Central memory CD4-positive, alpha-beta T cell (primary cell): ENCODE data around the gene PPM1H.

Experiments used
- DNase-seq: peaks from one replicate; pipeline ENCODE4 v3.0.0; 2022

The PPM1H gene

DNA sequence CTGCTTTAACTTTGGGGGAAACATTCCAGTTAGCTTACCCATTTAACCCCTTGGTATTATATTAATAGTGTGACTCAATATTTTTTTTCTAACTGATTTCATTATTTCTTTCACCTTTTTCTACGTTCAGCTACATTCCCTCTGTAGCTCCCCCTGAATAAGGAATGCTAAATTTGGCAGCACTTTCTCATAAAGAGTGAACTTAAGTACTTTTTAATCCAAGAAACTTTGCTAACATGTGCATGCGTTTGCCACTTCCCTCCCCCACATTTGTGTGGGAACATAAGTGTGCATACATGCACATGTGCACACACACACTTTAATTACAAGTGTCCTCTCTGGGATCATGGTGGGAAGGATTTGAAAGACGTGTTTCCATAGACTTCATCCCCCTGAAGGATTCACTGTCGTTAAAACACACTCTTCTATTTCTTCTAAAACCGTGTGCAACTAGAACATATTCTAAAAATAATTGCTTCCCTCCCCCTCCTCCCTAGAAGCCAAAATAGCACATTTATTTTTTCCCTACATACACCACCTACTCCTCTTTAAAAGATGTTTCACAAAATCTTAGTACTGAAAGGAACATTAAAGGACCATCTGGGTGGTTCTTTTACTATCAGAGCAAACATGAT lies 142.6 kb downstream of the PPM1H start:
- no peak for DNase-seq

DNA sequence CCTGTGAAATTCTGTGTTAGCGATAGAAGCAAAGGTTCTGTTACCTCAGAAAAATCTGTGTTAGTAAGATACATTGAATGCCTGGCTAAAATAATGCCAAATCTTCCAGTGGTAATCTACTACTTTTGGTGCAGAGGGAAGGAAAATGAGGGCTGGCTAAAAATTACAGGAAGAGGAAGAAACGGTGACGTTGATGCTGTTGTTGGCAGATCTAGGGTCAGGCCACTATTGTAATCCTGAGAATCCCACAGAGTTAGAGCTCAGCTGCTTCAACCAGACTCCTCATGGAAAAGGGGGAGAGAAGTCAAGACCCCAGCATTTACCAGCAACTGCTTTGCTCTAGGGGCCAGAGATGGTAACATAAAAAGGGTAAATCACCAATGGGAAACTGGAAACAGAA lies 145.1 kb downstream of the PPM1H start:
- no peak for DNase-seq

DNA sequence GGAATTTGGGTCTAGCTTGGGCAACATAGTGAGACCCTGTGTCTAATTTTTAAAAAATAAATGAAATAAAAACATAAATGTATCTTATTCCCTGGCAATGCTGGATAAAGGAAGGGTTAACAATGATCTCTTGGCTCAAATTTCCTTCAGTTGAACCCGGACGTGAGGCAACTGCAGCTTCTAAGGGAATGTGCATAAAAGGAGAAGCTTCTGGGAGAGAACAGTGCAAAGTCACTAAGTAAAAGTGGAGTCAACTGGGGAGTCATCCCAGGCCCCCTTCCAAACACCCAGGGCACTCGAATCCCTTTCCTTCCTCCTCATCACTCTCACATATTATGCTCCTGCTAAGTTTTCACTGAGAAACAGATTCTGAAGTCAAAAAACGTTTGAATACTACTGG lies 147.3 kb downstream of the PPM1H start:
- DNase-seq = no peak

DNA sequence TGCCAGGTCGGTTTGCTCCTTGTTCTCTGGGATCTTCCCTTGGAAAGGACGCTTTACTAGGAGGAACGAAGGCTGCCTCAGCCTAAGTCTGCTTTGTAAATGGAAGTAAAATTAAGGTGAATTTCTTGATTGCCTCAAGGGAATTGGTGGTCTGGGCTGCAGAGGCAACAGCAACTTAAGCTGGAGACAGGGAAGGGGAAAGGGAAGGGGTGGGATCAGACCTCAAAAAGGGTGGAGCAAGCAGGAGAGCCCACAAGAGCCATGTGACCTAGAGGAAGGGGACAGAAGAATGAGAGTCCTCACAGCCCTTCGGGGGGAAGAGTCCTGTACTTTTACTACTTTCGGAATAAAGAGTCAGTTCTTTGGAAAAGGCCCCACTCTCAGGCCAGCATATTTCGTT lies 147.9 kb downstream of the PPM1H start:
- DNase-seq = no peak

DNA sequence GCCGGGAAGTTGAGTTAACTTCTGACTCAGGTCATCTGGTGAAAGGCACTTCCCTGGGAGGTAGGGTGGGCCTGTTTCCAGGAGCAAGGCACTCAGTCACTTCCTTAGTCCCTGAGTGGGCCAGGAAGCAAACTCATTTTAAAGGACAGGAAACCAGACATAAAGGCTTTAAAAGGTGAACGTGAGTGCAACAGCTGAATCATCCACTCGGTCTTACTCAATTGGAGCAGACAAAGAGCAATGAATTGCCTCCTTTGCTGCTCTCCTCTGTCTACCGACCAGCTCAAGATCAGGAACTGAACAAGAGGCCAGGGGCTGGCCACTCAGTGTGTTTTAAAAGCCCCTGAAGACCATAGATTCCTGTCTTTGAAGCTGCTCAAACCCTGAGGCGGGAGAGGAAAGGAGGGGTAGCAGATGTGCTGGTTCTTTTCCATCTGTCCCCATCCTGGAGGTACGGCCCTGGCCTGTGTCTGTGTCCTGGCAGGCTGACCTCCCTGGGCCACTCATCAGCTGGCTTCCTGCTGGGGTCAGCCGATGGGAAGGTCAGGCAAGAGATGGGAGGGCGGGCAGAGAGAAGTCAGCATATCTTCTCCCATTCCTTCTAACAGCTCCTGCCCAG lies 148.9 kb downstream of the PPM1H start:
- no peak for DNase-seq

DNA sequence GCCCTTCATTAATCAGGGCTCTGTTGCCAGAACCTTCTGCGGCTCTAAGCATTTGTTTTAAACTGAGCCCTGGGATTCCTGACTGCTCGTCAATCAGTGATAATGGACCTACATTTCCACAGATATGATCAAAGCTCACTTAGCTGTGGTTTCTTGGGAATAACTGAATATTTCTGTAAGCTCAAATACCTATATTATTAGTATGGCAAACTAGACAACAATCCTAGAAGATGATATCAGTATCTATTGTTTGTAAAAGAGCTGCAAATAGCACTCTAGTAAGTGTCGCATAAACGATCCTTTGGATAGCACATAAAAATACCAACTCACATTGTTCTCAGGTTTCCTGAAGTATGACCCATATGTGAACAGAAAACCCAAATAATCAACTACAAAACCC lies 150.4 kb downstream of the PPM1H start:
- DNase-seq = no peak

DNA sequence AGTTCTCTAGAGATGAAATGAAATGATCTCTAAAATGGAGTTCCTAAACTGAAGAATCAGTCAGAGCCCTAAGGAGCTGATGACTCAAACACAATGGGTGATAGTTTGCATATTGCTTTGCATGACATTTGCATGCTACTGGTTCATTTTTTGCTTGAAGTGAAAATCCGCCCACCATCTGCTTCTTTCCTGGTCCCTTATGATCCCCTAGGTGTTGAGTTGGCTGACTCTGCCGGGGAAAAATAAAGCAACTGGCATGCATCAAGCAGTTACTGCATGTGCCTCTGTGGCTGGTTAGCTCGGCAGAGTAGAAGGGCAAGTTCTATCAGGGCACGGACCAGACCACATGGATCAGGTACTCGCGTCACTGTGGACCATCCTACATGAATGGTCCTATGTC lies 151.1 kb downstream of the PPM1H start:
- no peak for DNase-seq

DNA sequence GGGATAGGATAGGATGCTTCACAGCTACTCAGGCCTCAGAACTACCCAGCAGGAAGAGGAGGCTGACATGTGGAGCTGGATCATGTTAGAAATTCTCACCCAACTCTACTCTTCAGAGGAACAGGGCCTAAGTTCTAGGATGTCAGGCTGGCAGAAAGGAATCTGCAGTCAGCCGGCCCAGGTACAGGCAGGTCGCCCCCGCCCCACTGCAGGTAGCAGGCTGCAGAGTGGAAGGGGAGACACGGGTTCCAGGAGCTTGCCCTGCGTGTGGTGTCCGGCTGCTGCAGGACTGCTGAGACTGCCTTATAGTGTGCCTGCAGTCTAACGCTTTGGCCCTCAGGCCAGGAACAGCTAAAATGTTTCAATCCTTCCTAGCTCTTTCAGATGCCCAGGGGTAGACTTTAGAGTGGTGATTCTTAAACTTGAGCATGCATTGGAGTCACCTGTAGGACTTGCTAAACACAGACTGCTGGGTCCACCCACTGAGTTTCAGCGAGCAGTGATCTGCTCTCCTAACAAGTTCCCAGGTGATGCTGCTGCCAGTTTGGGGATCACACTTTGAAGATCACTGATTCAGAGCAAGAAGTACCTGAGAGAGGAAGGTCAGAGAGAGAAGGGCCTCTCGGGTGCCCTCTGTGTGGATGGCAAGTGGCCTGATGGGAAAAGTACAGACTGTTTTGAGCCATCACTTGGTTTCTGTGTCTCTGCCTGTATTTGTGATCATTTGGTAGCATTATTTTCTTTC lies 153.6 kb downstream of the PPM1H start:
- DNase-seq = no peak

DNA sequence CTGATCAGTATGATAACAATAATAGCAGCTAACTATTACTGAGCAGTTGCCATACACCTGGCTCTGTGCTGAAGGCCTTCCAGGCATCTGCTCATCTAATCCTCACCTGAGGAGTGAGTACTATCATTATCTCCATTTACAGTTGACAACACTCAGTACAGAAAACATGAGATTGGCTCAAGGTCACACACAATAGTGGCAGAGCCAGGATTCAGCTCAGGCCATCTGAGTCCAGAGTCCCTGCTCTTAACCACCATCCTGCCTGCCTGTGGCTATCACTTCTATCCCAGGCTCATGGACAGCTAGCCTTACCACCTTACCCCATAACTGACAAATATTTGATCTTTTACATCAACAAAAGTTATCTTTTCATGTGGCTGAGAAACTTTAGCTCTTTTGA lies 155.5 kb downstream of the PPM1H start:
- DNase-seq = no peak

DNA sequence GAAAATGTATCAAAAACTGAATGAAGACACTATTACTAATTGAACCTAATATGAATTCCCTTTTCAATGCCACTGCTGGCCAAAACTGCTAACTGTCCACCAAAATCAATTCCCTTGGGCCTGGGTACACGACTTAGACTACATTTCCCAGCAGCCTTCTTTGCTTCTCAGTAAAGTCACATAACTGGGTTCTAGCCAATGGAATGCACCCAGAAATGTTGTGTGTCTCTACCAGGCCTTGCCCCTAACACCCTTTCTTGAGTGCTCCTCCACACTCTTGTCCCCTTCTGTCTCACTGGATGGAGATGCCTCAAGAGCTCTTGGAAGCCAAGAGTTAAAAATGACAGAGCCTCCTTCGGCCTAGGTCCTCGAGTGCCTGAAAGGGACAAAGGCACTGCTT lies 156.8 kb downstream of the PPM1H start:
- DNase-seq = no peak

DNA sequence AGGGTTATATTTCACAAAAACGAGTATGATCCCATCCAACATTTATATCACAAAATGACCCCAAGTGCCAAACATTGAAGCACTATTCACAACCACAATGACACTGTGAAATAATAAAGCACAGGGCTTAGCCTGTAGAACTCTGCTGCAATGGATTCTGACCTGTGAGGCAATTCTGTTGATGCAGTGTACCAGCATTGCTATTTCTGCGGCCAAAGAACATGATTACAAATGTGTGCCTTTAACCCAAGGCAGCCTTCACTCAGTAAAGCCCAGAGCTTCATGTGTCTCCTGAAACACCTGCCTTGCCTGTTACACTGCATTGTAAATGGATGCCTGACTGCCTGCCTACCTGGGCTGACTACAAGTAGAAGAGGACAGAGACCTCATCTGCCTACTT lies 158.0 kb downstream of the PPM1H start:
- DNase-seq = no peak

DNA sequence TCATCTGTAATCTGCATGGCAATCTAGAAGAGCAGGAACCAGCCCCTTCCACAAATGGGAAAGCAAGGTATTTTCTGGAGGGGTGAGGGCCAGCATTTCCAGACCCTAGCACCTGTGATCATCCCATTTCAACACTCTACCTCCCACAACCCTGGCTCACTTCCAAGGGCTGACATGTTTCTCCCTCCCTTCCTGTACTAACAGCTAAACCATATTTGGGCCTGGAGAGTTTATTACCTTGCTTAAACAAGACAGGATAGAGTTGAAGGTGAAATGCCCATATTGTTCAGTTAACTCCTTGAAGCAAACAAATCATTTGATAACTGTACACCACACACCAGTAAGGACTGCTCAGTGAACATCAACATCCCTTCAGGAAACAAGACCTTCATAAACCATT lies 158.4 kb downstream of the PPM1H start:
- no peak for DNase-seq

DNA sequence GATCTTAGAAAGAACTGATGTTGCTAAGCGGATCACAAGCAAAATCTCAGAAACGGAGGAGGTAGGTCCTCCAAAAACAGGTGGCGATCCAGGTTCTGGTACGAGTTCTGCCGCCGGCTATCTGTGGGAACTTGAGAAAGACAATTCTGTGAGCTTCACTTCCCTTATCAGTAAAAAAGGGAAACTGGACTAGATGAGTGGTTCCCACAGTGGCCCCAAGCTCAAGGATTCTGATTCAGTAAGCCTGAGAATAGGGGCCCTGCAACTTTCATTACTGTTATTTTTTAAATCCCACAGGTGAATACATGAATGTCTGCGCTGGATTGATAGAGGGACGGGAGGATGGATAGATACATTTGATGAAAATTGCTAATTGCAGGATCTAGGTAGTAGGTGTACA lies 160.2 kb downstream of the PPM1H start:
- DNase-seq = no peak

DNA sequence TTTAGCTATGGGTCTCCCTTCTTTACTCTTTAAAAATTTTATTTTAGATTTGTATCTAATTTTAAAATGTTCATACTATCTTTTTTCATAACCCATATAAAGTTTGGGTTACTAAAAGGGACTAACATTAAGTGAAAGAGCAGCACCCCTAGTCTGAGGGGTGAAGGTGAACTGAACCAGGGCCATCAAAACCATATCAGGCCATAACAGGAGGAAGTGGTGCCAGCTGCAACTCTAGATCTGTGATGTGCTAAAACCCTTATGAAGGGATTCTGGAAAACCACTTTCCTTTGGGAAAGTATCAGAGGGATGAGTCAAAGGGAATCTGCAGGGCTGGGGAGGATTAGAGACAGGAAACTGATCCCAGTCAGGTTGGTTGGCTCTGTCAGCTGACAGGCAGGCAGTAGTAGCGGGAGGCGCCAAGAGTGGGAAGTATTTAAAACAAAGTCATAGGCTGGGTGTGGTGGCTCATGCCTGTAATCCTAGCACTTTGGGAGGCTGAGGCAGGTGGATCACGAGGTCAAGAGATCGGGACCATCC lies 162.5 kb downstream of the PPM1H start:
- no peak for DNase-seq

DNA sequence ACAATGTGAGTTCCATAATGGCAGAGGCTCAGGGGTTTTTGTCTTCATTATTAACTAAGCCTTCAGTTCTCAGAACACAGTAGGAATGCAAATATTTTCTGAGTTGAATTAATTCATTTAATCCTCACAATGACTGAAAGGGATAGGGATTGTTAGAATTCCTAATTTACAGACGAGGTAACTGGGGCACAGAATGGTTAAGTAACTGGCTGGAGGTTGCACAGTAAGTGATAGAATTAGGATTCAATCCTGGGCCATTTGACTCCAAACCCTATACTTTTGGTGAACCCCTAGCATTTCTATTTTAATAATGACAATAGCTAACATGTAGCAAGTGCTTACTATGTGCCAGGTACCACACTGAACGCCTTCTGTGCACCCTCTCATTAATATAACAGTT lies 163.1 kb downstream of the PPM1H start:
- DNase-seq = no peak

DNA sequence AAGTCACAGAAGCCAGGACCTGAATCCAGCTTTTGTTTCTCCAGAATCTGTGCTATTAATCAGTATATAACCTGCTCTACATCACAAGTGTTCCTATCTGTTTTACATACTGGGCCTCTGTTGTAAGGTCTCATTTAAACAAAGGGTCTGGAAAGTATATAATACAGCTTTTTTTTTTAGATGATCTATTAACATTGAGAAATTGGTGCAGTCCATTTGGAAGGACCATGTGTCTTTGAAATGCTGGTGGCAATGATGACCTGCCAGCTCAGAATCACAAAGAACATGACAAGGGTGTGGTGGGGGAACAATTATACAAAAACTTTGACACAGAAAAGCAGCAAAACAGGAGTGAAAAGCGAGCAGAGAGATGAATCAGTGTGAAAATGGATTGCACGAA lies 164.6 kb downstream of the PPM1H start:
- no peak for DNase-seq

DNA sequence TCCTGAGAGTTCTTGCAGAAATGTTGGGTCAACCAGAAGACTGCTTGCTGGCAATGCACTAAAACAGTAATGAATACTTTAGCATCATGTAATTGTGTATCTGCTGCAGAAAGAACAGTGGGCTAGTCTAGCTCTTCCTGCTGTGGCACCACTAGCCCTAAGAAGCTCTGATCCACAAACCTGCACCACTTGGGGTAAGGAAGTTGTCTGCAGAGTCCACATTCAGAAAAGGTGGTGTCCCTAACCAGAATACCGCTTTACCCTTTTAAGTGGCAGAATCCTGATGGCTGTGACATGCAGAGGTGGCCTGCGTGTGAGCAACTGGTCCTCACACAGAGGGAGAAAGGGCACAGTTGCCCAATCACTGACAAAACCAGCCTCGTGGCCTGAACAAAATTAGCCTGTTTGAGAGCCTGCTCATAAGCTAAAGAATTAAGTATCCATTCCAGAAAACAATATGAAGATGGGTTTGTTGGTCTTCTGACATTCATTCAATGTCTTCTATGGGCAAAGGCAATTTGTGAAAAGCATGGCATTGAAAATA lies 165.8 kb downstream of the PPM1H start:
- DNase-seq = no peak

DNA sequence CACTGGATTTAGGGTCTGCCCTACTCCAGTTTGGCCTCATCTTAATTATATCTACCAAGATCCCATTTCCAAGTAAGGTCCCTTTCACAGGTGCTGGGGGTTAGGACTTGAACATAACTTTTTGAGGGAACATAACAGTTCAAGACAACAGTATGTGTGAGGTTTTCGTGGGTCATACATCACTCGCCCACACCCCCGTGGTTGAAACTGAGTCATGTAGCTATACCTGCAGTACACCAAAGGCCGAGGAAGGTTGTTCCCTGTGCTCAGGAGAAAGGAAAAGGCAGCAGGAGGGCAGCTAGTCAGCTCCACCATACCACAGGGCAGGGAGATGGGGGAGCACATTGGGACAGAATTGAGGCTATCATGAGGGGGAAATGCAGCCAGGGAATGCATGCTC lies 167.0 kb downstream of the PPM1H start:
- DNase-seq = no peak

DNA sequence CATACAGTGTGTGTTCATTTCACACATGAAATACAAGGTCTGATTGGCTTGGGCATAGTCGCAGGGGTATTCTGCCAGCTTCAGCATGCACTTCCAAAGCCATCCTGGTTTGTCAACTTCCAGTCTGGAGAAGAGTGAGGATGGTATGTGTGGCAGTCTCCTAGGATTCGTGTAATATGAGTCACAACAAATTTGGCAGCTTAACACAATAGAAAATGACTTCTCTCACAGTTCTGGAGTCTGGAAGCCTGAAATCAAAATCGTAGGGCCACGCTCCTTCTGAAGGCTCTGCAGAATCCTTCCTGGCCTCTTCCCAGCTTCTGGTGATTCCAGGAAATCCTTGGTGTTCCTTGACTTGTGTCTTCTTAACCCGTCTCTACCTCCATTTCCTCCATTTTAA lies 167.5 kb downstream of the PPM1H start:
- no peak for DNase-seq

DNA sequence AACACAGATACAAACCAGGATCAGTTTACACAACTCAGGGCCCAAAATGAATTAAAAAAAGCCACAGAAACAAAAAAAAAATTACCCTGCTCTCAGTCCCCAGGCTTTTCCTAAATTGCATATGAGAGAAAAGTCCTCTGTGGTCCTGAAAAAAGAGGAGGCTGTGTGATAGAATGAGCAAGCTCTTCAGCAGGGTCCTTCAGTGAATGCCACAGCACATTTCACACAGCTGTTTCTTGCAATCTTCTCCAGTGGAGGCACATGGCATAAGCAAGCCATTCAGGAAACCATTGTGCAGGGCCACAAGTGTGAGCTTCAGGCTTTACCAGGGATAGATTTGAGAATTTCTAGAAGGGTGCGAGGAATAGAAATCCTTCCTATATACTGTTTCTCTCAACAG lies 168.5 kb downstream of the PPM1H start:
- no peak for DNase-seq

DNA sequence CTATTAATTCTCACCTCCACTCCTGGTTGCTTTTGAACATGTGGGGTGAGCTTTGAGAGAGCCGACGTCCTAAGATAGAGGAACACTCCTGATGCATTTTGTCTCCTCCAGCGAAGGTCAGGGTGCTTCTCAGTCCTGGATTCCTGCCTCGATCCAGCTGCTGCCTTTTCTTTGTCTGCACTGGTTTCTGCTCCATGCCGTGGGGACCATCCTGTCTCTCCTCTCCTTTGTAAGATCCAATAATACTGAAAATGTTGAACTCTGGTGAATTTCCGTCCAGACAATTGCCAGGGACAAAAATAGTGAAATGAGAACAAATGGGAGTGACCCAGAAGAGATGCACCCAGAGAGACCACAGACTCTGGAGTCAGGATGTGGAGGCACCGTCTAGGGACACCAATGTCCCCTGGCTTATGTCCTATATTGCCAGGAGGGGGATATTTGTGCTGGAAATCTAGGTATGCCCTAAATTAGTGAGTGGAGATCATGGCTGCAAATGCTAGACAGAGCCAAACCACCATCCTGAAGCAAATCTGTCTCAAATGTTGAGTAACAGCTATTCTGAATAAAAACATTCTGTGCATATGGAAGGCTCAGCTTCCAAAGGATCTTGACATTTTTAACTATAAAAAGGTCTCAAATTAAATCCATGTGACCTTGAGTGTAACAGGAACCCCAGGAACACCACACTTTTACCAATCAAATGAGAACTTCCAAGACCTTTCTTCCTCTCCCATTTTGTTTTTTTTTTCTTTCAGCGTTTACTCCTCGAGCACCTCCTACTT lies 170.9 kb downstream of the PPM1H start:
- DNase-seq = no peak

DNA sequence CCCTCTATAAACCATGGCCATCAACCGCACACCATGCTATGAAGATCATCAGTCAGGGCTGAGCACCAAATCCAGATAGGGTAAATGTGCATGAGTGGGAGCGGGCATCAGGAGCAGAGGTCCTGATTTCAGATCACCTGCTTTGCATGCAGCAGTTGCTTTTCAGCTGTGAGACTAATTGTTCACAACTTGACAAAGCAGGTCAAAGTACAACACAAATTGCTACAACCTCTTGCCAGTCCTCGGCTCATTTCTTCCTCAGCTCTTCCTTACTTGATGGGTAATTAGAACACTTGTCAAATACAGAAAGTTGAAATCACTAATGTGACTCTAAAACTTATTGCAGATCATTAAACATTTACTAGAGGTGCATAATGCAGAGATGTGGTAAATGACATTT lies 171.6 kb downstream of the PPM1H start:
- DNase-seq = no peak

DNA sequence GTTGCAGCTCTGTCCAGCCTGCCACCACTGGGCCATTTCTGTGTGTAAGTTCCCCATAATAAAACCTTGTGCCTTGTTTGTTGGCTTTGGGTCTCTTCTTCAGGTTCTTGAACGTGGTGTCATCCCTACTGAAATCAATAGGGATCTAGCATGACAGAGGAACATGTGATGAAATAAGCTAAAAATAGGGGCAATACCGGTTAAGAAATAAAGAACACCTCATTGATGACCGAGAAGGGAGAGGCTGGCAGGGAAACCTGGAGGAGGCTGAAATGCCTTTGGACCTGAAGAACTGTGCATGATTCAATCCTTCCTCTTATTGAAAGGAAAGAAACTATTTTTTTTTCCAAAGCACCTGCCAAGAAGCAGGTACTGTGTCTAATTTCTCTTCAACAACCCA lies 172.3 kb downstream of the PPM1H start:
- no peak for DNase-seq
